ENCODE results near the gene TNFRSF1A.

GRCh38 chr12:6315184-6315583 lies 26.7 kb downstream of the TNFRSF1A start:
- TF ChIP-seq, protein P1, sequence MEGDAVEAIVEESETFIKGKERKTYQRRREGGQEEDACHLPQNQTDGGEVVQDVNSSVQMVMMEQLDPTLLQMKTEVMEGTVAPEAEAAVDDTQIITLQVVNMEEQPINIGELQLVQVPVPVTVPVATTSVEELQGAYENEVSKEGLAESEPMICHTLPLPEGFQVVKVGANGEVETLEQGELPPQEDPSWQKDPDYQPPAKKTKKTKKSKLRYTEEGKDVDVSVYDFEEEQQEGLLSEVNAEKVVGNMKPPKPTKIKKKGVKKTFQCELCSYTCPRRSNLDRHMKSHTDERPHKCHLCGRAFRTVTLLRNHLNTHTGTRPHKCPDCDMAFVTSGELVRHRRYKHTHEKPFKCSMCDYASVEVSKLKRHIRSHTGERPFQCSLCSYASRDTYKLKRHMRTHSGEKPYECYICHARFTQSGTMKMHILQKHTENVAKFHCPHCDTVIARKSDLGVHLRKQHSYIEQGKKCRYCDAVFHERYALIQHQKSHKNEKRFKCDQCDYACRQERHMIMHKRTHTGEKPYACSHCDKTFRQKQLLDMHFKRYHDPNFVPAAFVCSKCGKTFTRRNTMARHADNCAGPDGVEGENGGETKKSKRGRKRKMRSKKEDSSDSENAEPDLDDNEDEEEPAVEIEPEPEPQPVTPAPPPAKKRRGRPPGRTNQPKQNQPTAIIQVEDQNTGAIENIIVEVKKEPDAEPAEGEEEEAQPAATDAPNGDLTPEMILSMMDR (IDR thresholded peaks at IDR 0.05; ENCODE audit: poor library complexity, severe bottlenecking), result no peak
- no peak for TF ChIP-seq EZH2 (IDR thresholded peaks at IDR 0.05; ENCODE audit: borderline replicate concordance, insufficient read depth, low read length, poor library complexity, severe bottlenecking)
- TF ChIP-seq EP300 (conservative IDR thresholded peaks at IDR 0.05; ENCODE audit: poor library complexity, severe bottlenecking), result no peak
- no peak for TF ChIP-seq REST (IDR thresholded peaks at IDR 0.05; ENCODE audit: borderline replicate concordance)
- TF ChIP-seq POLR2AphosphoS5 (IDR thresholded peaks at IDR 0.05), result no peak
- TF ChIP-seq TAF1 (IDR thresholded peaks at IDR 0.05; ENCODE audit: low read depth), result no peak
